A549 (cell line): ENCODE results near the gene KDM1B. TPM values are rescaled to one million over a fixed set of nuclear protein-coding genes. Genes with fewer than 3 reads are reported as not detected.

Source experiments
- polyA plus RNA-seq, 4 experiments: library from polyadenylated mRNA; depleted of rRNA in 3 of 4; stranded (reverse); fragments of >200 nt; fragmentation: RNase III in 1 of 4; extraction: RNeasy Plus Mini Kit Qiagen cat#74134 plus additional on column Dnase treatment in 1 of 4; gene quantifications; 2 replicates in 3 of 4; 3 replicates in 1 of 4; pipeline ENCODE4 v1.2.3, GENCODE V29; 2011 to 2017
- small RNA-seq, 6 experiments: library from RNA; depleted of rRNA; stranded (forward); fragments of <200 nt; gene quantifications; one replicate each; pipeline ENCODE3, GENCODE V24; 2012

Gene KDM1B
- polyA plus RNA-seq, 2 of the 4 experiments (the other 2 are of a cell fraction): 11.0 to 14.9 TPM

Small RNA genes within 50 kb of the gene (small RNA-seq; reads per million reads assigned to genes)
- 0 reads per million in 6 experiments for gene RF00019

Other genes with a start within 250 kb of the KDM1B start
- 38.4 and 39.4 TPM in 2 replicates for gene KIF13A, start 167.8 kb upstream of the KDM1B start, polyA plus RNA-seq (2011; rRNA removed)
- 28.3 to 30.2 TPM (median 28.6 TPM) in 3 replicates for gene KIF13A, start 167.8 kb upstream of the KDM1B start, polyA plus RNA-seq (2017; fragmentation: RNase III; extraction: RNeasy Plus Mini Kit Qiagen cat#74134 plus additional on column Dnase treatment)
- gene NHLRC1, start 32.7 kb upstream of the KDM1B start, polyA plus RNA-seq (2011; rRNA removed): 1.7 and 2.0 TPM in 2 replicates
- 2.7 to 3.1 TPM (median 3.1 TPM) in 3 replicates for gene NHLRC1, start 32.7 kb upstream of the KDM1B start, polyA plus RNA-seq (2017; fragmentation: RNase III; extraction: RNeasy Plus Mini Kit Qiagen cat#74134 plus additional on column Dnase treatment)
- gene TPMT, start 345 bp upstream of the KDM1B start, polyA plus RNA-seq (2011; rRNA removed): 13.4 and 16.5 TPM in 2 replicates
- gene TPMT, start 345 bp upstream of the KDM1B start, polyA plus RNA-seq (2017; fragmentation: RNase III; extraction: RNeasy Plus Mini Kit Qiagen cat#74134 plus additional on column Dnase treatment): 11.0 to 11.2 TPM (median 11.2 TPM) in 3 replicates
- 50.5 and 96.4 TPM in 2 replicates for gene DEK, start 109.1 kb downstream of the KDM1B start, polyA plus RNA-seq (2011; rRNA removed)
- gene DEK, start 109.1 kb downstream of the KDM1B start, polyA plus RNA-seq (2017; fragmentation: RNase III; extraction: RNeasy Plus Mini Kit Qiagen cat#74134 plus additional on column Dnase treatment): 135 to 146 TPM (median 141 TPM) in 3 replicates
- 0.49 and 0.65 TPM in 2 replicates for gene RNF144B, start 231.9 kb downstream of the KDM1B start, polyA plus RNA-seq (2011; rRNA removed)
- 0.17 to 0.36 TPM (median 0.31 TPM) in 3 replicates for gene RNF144B, start 231.9 kb downstream of the KDM1B start, polyA plus RNA-seq (2017; fragmentation: RNase III; extraction: RNeasy Plus Mini Kit Qiagen cat#74134 plus additional on column Dnase treatment)